Vagina (tissue), 2 donors: ENCODE data around the gene TMEM150A. TPM values are rescaled to one million over a fixed set of nuclear protein-coding genes. Genes with fewer than 3 reads are reported as not detected.

Source experiments
- DNase-seq, 2 donors: peaks; one replicate each; pipeline ENCODE4 v3.0.0-alpha.2; 2017; ENCODE audit errors: extremely low spot score in 2 of 2
- H3K27ac ChIP-seq: fragments of 200-600 bp; sonication (generic); one replicate; pipeline ENCODE4 v1.5.1; 2019
- H3K27me3 ChIP-seq: fragments of 200-600 bp; sonication (generic); one replicate; pipeline ENCODE4 v1.5.1; 2019
- H3K36me3 ChIP-seq, 2 donors: fragments of 200-600 bp; sonication (generic); one replicate each; pipeline ENCODE4 v1.5.1; 2017 to 2019
- H3K4me1 ChIP-seq: fragments of 200-600 bp; sonication (generic); one replicate; pipeline ENCODE4 v1.5.1; 2019
- H3K4me3 ChIP-seq, 2 donors: fragments of 200-600 bp; sonication (generic); 1 replicate in 1 of 2; 2 replicates in 1 of 2; pipeline ENCODE4 v1.5.1; 2016 to 2019
- H3K9me3 ChIP-seq: fragments of 200-600 bp; sonication (generic); one replicate; pipeline ENCODE4 v1.5.1; 2019
- POLR2A ChIP-seq, 2 donors: fragments of 450-650 bp; IDR thresholded peaks; one replicate each; pipeline ENCODE4 v1.6.1; 2017; ENCODE audit warnings: antibody characterized with exemption in 2 of 2, mild to moderate bottlenecking in 2 of 2, moderate library complexity in 2 of 2
- POLR2AphosphoS5 ChIP-seq, 2 donors: sonication (generic); formaldehyde crosslinking; IDR thresholded peaks; one replicate each; pipeline ENCODE4 v1.9.0; 2017; ENCODE audit warnings: antibody characterized with exemption in 2 of 2, mild to moderate bottlenecking in 2 of 2, low read depth in 1 of 2; ENCODE audit not compliant: insufficient read depth in 1 of 2
- intact Hi-C: fragments of 100-400 bp; cut with DNase I; formaldehyde crosslinking; loops from one replicate; pipeline ENCODE4 v1.15.1; 2023
- small RNA-seq: library from RNA; depleted of rRNA; stranded (forward); fragments of <200 nt; gene quantifications from one replicate; pipeline ENCODE3, GENCODE V24; 2016
- total RNA-seq: library from RNA; depleted of rRNA; stranded (reverse); fragments of >200 nt; gene quantifications from one replicate; pipeline ENCODE4 v1.2.3, GENCODE V29; 2016
- TF ChIP-seq, protein P1 (sequence below), 3 experiments: fragments of 450-650 bp in 2 of 3; fragments of 200-600 bp in 1 of 3; sonication (generic) in 1 of 3; IDR thresholded peaks; one replicate each; pipeline ENCODE4 v1.5.1; 2017 to 2019; ENCODE audit warnings: antibody characterized with exemption in 3 of 3, mild to moderate bottlenecking in 2 of 3, moderate library complexity in 2 of 3

TMEM150A gene
- total RNA-seq, 1 donor from 2014 or later: 22.6 TPM

DNA sequence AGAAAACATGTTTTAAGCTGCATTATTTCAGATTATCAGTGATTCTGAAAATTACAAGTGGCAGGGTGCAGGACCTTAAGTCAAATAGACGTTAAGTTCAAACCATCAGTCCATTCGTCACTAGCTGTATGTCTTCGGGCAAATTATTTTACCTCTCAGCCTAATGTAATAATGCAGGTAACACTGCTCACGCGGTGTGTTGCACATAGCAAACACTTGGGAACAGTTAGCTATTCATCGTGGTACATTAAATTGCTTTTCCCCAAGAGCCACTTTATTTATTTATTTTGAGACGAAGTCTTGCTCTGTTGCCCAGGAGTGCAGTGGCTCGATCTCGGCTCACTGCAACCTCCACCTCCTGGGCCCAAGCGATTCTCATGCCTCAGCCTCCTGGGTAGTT lies 53.4 kb downstream of the TMEM150A start:
- intact Hi-C loops: loop anchor here (10.0 kb wide), 1 partner anchor 56 kb away; the partner anchor contains the start of gene TMEM150A
- peaks cover 0 to 51% of the 10 kb centered on the region in 2 donors for H3K36me3 ChIP-seq
- H3K4me1 ChIP-seq: peaks cover 10% of the 10 kb centered on the region
- peak overlapping the region; percentile 57 for H3K27ac ChIP-seq
- no peak for TF ChIP-seq POLR2AphosphoS5 (IDR thresholded peaks at IDR 0.05; ENCODE audit: insufficient read depth in 1 of 2, low read depth in 1 of 2)
- no peak for TF ChIP-seq POLR2A (IDR thresholded peaks at IDR 0.05)
- TF ChIP-seq, protein P1, sequence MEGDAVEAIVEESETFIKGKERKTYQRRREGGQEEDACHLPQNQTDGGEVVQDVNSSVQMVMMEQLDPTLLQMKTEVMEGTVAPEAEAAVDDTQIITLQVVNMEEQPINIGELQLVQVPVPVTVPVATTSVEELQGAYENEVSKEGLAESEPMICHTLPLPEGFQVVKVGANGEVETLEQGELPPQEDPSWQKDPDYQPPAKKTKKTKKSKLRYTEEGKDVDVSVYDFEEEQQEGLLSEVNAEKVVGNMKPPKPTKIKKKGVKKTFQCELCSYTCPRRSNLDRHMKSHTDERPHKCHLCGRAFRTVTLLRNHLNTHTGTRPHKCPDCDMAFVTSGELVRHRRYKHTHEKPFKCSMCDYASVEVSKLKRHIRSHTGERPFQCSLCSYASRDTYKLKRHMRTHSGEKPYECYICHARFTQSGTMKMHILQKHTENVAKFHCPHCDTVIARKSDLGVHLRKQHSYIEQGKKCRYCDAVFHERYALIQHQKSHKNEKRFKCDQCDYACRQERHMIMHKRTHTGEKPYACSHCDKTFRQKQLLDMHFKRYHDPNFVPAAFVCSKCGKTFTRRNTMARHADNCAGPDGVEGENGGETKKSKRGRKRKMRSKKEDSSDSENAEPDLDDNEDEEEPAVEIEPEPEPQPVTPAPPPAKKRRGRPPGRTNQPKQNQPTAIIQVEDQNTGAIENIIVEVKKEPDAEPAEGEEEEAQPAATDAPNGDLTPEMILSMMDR (IDR thresholded peaks at IDR 0.05): no peak
- no peaks in the 10 kb centered on the region for H3K9me3 ChIP-seq
- no peak for DNase-seq
- H3K27me3 ChIP-seq: no peaks in the 10 kb centered on the region
- no peak overlapping the region for H3K4me3 ChIP-seq

DNA sequence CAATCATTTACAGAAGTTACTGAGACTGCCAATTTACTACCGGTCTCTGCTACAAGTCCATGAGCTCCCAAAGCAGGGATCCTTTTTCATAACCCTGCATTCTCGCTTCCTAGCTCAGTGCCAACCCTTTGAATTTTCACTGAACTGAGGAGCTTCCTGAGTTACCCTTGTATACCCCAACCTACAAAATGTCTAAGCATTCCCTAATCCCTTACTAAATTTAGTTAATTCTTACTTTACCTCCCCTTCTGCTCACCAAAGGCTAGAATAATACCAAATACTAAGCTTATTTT lies 53.9 kb downstream of the TMEM150A start:
- peaks cover 11% of the 10 kb centered on the region for H3K4me1 ChIP-seq
- TF ChIP-seq POLR2A (IDR thresholded peaks at IDR 0.05) (no peak), POLR2AphosphoS5 (IDR thresholded peaks at IDR 0.05; ENCODE audit: insufficient read depth in 1 of 2, low read depth in 1 of 2) (no peak)
- TF ChIP-seq, protein P1 (IDR thresholded peaks at IDR 0.05): no peak
- no peak for DNase-seq
- H3K9me3 ChIP-seq: no peaks in the 10 kb centered on the region
- no peaks in the 10 kb centered on the region for H3K27me3 ChIP-seq
- peak overlapping the region; percentile 28 for H3K27ac ChIP-seq
- H3K36me3 ChIP-seq: peaks cover 0 to 48% of the 10 kb centered on the region in 2 donors
- no peak overlapping the region for H3K4me3 ChIP-seq
- intact Hi-C loops: loop anchor here (10.0 kb wide), 1 partner anchor 56 kb away; the partner anchor contains the start of gene TMEM150A

Small RNAs within 50 kb of the gene (small RNA-seq; reads per million reads assigned to genes)
- not detected for gene RN7SL126P

Other genes with a start within 250 kb of the TMEM150A start
- 62.1 TPM for gene RETSAT, start 248.2 kb downstream of the TMEM150A start, total RNA-seq
- gene ELMOD3, start 247.9 kb downstream of the TMEM150A start, total RNA-seq: 44.7 TPM
- 165 TPM for gene CAPG, start 192.3 kb downstream of the TMEM150A start, total RNA-seq
- gene SH2D6, start 184.0 kb downstream of the TMEM150A start, total RNA-seq: not detected
- 177 TPM for gene MAT2A, start 63.5 kb downstream of the TMEM150A start, total RNA-seq
- 18.2 TPM for gene GGCX, start 41.2 kb downstream of the TMEM150A start, total RNA-seq
- gene VAMP8, start 25.1 kb downstream of the TMEM150A start, total RNA-seq: 46.2 TPM
- gene VAMP5, start 18.3 kb downstream of the TMEM150A start, total RNA-seq: 42.5 TPM
- gene RNF181, start 7.0 kb downstream of the TMEM150A start, total RNA-seq: 107 TPM
- gene C2orf68, start 9.4 kb upstream of the TMEM150A start, total RNA-seq: 12.0 TPM
- gene USP39, start 13.5 kb upstream of the TMEM150A start, total RNA-seq: 94.8 TPM
- not detected for gene SFTPB, start 65.5 kb upstream of the TMEM150A start, total RNA-seq
- gene GNLY, start 91.7 kb upstream of the TMEM150A start, total RNA-seq: 3.2 TPM
- 66.5 TPM for gene ATOH8, start 151.3 kb upstream of the TMEM150A start, total RNA-seq